HG03159 (cell line): Measurements from ENCODE around the gene TBX4.
"Not testable (repeated sequence)": the region's sequence is repeated elsewhere in the genome, so short reads cannot be mapped to it uniquely, and the experiment has no call there.

ENCODE experiments used
- ATAC-seq: cut with Tn5 transposase; IDR thresholded peaks from one replicate; pipeline ENCODE4 v1.9.1; 2021; ENCODE audit warnings: mild to moderate bottlenecking, moderate library complexity; ENCODE audit not compliant: unreplicated experiment

TBX4 gene

DNA sequence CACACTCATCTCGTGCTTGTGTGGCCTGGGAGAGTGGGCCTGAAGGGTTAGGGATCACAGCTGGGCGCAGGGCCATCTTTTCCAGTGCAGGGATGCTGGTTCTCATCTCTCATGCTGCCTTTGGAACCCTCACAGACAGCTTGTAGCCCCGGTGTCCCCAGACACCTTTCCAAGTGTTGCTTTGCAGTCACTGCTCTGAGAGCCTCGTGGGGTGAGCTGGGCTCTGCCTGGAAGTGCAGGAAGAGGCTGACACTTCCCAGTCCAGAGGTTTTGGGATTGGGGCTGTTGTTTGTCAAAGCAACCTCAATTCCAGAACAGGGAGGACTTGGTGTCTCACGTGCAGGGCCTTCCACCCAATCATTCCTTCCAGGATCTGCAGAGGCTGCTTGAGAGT is 28.2 kb downstream of the TBX4 start:
- no peak for ATAC-seq

DNA sequence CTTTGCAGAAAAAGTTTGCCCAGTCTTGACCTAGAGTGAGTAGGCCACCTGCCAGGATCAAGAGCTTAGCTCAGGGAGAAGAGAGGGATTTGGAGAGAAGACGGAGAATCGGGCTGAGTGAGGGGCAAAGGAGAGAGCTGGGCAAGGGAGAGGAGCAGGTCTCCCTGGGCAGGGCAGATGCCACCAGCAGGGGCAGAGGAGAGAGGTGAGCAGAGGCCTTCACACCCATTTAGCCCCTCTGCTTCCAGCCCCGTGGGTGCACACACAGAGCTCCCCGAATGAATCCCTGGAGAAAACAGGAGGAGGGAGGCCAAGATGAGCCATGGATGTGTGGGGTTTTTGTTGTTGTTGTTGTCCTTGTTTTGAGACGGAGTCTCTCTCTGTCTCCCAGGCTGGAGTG is 29.2 kb downstream of the TBX4 start:
- ATAC-seq: no peak

DNA sequence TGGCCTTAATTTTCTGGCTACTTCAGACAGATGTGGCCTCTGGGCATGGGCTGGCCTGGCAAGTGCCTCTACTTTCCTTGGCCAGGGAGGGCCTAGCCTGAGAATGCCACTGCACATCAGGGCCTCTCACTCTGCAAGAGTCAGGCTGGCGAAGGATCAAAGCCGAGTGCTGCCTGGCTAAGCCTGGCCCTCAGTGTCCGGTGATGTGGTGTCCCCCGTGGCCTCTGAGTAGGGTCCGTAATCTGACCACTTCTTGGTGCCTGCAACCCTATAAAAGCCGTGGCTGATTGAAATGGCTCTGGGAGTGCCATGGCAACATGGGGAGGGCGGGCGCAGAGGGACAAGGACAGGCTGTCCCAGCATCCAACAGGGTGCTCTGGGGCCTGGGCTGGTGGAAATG is 30.2 kb downstream of the TBX4 start:
- no peak for ATAC-seq

DNA sequence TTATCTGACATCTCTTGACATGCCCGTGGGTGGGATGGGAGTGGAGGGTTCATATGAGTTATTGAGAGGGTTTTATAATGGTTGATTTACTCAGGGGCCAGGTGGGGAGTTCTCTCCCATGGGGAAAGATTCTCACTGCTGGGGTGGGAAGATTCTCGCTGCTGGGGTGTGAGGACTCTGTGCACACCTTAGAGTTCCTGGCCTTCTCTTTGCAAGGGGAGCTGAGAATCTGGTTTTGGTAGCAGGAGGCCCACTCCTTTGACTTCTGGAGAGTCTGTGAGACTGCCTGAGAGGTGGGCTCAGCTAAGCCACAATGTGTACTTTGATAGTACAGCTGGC is 31.5 kb downstream of the TBX4 start:
- no peak for ATAC-seq

DNA sequence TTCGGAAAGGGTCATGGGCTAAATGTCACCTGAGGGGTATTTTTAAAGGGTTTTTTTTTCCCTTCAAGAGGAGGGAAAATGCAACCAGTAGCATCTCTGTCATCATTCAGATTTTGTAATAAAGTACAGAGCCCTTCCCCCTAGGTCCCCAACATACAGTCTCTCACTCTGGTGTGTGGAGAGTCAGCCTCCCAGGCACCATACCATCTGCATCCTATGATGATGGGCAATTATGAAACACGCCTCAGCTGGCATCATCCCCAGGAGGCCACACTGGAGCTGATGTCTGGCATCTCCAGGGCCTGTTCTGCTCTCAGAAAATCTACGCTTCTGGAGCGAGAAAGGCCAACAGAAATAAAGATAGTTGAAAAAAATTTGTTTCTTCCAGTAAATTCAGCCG is 32.0 kb downstream of the TBX4 start:
- ATAC-seq: no peak

DNA sequence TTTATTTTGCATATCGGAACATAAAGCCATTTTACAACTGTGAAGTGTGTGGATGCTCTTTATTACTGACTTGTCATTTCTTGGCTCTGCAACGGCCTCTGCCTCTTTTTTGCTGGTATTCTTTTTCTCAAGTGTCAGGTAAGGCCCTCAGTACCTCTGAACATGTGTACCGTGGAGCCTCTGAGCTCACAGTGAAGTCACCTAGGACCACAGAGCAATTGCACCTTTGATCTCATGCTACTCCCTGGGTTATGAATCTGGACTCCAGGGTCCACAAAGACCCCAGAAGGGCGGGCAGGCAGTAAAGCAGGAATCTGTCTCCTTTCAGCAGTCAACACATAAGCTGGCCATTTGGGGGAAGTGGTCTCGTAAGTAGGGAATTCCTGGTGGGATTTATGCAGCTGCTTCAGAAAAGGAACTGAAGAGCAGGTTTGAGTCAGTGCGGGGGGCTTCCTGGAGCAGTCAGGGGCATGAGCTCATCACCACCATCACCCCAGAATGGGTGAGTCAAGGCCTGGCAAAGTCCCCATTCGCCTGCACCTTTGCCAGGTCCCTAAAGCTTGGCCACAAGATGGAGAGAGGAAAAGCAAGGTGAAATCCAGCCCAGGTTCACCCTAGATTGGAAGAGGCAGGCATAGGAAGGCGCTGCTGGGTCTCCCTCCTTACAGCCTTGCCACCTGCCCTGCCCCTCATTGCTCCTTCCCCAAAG is 33.0 kb downstream of the TBX4 start:
- ATAC-seq: no peak

DNA sequence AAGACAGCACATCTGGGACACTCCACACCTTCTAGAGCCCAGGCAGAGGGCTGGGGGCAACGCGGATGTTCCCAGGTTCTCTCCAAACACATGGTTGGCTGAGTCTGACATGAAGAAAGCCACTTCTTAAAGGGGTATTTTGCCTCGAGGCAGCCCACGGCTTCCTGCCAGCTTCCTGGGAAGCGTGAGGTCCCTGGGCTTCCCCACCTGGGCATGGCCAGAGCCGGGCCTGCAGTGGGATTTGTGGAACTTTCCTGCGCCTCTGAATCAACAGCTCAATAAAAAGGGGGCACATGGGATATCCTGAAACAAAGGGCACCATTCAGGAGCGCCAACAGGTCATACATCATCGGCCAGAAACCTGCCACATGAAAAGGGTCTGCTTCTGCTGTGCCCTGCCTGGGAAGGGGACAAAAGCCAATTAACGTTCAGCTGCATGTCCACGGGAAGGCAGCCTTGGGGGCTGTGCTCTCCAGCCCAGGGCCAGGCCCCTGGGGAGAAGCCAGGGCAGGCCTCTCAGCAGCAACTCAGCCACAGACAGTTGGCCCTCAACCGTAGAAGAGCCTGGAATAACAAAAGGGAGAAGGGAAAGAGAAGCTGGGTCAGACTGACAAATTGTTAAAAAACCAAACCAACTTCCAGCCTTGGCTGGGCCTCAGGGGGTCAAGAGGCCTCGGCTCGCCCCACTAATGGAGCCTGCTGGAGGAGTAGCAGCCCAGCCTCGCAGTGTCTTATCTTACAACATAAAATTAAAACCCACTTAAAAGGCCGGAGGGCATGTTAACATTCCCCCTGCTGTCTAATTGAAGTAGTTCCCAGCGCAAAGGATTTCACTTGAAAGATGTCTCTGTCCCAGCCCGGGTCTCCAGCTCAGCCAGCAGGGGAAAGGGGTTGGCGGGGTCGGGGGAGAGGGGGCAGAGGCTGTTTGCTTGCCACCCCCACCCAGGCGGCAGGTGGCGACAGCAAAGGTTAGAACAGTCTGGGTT is 34.2 kb downstream of the TBX4 start:
- ATAC-seq: no peak

DNA sequence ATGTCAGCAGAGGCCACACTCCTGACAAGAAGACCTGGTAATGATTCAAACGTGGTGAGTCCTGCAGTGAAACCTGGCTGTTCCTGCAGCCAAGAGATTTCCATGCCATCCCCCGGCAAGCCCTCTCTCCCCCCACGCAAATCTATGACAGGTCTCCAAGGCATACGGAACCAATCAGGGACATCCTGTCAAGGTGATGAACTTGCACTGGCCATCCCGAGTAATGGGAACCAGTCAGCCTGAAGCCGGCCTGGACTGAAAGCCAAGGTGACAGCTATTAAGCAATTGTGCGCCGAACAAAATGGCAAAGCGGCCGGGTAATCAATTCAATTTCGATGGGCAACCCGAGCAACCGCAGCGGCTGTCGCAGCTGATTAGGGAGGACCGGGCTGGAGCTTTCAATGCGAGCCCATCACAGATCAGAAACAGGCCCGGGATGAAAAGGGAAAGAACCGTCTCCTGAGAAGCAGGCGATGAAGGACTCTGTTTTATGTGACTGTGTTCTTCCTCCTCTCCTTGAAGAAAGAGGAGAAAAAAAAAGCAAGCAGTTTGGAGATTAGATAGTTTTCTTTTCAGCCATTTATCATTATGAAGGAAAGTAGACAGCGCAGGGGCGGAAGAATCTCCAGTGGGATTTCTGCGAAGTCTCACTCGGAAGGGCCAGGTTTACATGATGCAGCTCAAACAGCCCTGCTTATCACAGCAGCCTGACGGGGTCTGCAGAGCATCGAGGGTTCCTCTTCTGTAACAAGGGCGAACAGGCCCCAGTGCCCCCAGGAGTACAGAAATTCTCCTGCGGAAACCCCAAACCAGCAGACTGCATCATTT is 35.2 kb downstream of the TBX4 start:
- ATAC-seq: no peak

DNA sequence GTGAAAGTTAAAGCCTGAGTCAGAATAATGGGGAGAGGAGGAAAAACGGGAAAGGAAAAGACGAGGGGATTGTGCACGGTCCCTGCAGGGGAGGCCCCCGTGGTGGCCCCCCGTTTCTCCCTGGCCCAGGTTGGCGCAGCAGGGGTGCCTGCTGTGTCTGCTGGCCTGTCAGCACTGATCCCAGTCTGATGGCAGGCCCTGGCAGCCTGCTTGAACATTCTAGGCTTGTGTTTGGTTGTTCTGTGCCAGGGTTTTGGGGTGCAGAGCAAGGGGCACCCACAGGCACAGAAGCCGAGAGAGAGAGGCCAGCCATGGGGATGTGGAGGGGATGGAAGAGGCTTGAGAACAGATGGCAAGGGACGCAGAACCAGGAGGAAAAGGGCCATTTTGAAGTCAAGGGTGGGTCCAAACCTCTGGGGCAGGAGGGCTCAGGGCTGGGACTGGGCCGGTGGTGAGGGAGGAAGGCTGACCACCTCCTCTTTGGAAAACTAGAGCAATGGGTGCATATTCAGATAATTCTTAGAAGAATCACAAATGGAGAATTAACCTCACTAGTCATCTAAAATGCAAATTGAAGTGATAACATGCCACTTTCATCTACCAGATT is 35.9 kb downstream of the TBX4 start:
- no peak for ATAC-seq

DNA sequence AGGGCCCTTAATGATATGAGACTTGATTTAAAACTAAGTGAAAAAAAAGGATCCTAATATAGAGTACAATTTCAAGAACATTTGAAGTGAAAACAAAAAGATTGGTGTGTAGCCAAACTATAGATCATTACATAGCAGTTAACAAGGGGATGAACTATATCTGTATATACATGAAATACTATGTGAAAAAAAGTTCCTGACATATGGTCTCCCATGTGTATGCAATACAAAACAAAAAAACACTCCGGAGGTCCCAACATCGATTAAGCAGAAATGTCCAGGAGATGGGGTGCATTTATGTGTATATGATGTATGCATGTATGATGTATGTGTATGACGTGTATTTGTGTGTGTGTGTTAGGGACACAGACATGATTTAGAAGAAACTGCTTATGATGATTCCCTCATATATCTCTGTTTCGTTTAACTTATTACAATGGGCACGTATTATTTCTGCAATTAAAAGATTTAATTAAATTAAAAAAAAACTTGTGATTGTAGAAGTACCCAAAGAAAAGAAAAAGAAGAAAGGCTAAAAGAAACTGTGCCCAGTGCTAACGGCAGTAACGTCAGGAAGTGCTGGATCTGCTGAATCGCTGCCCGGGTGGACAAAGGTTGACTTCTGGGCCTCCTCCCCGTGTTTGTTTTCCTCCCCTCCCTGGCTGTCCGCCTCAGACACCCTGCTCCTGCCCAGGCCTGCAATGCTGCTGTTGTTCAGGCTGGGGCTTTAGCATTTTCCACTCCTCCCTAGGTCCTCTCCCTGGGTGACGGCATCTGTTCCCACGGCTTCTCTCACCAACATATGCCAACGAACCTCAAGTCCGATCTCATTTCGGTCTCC is 36.9 kb downstream of the TBX4 start:
- no peak for ATAC-seq

DNA sequence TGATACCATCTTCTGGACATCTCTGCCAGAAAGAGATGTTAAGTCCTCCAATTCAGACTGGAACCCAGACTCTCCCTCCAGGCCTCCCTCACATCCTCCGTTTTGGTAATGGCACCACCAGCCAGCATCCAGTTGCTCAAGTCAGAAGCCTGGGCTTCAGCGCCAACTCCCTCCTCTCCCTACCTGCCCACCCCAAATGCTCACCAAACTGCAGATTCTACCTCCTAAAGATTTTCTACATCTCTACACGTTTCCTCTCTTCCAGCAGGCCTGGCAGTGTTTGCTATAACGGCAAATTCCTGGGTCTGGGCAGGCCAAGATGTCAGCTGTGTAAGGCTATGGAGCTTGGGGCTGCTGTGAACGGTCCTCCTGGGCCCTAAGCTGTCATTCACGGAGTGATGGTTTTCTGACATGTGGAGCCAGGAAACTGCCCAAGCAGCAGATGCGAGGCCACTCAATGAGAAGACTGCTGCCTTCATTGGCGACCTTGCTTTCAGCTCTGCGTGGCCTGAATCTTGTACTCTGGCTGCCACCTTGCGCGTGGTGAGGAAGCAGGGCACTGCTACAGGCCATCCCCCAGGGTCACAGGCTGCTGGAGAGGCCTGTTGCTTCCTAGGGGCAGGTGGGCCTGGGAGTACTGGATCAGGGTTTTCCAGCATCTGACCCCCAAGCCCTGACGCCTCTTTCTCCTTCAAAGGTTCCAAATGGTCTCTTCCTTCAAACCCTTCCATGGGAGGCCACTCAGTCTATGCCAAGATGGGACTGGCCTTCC is 37.7 kb downstream of the TBX4 start:
- ATAC-seq: no peak

DNA sequence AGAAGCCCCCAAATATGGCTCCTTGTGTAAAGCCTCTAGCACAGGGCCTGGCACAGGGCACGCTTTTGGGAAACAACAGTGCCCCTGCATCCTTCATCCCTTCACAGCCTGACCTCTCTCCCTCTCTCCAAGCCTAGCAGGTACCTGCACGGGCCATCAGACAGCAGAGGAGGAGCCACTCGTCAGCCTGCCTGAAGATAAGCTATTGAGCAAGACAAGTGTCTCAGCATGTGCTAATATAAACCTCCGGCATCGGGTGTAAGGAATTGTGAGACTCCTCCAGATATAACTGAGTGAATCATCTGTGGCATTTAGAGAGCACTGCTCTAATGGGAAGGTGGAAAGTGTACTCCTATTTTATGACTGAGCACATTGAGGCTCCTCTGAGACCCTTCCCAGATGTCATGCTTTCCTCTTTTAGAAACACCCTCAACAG is 38.3 kb downstream of the TBX4 start:
- ATAC-seq: no peak

DNA sequence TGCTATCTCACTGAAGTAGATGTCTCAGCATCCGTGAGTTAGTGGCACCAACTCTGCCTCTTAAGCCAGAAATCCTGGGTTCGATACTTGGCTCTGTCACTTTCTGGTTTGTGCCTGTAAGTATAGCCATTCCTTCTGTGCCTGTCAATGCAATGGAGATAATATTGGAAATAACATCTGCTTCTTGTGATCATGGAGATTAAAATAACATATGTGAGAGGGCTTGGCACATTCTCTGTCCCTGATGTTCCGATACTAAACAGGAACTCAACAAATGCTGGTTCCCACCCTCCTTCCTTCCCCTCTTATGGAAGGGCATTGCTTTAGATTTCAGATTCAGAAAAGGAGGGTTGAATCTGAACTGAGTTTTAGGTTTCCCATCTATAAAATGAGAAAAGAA is 39.8 kb downstream of the TBX4 start:
- no peak for ATAC-seq

DNA sequence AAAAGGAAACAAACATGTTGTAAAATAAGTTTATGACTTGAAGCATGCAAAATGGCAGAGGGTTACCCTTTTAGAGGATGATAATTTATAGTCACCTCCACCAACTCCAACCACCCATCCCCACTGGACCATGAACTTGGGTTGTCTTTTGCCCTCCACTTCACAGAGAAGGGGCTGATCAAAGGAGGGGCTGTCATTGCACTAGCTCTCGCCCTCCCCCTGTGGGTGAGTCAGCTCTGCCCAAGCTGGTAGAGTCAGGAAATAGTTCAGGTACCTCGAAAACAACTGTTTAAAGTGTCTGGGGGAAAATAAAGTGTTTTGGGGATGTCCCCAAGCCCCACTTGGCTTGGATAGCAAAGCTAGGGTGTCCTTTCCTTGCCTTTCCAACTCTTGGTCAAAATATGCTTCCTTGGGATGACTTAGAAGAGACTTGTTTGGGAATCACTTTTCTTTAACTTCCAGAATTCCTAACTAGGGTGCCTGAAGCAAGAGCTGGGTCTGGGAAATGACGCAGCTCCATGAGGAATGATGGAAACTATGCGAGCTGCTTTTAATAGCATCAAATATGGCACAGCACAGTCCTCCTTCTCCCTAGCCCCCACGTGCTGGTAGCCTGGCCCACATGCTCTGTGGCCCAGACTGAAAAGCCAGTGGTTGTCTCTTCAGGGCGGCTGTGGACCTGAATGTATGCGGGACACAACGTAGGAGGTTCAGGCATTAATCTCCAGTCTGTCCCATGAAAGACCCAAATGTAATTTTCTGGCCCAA is 40.7 kb downstream of the TBX4 start:
- no peak for ATAC-seq

DNA sequence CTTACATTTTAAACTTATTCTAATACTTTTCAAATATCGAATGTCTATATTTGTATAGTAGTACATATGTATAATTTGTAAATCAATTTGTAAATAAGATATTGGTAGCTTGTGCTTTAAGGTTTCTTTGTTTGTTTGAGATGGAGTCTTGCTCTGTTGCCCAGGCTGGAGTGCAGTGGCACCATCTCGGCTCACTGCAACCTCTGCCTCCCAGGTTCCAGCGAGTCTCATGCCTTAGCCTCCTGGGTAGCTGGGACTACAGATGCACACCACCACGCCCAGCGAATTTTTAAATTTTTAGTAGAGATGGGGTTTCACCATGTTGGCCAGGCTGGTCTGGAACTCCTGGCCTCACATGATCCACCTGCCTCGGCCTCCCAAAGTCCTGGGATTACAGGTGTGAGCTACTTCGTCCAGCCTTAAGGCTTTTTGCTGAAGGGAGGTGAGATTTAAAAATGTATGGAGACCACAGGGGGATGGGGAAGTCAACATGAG is 41.7 kb downstream of the TBX4 start:
- not testable (repeated sequence) for ATAC-seq

DNA sequence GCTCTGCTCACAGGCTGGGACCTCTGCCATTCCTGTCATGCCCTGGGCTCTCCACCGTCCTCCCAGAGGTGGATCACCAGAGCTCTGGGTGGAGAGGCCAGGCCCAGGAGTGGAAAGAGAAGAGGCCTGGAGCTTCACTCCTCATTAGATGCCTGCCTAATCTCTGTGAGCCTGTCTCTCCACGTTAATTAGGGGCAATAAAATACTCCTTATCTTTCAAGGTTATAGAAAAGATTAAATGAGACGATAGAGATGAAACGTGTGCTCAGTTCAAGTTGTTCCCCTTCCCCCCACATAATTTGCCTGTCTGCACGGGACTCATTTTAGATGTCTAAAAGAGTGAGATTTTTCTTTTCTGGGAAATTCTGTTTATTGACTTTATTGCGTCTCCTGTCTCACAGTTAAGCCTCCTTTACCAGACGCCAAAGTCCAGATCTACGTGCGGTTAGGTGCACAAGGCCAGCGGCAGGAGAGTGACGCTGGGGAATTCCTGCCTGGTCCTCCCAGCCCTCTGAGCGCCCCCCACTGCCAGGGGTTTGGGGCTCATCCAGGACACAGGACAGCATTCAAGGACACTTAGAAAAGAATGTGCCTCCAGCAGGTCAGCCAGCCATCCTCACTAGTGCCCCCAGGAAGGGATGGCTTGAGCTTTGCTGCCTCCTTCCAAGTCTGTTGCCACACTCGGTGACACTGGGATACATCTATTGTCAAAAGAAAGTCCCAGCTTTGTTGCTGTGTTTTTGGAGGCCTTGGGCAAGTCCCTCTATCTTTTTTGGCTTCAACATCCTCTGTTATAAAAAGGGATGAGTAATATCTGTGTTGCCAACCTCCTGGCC is 42.3 kb downstream of the TBX4 start:
- no peak for ATAC-seq

DNA sequence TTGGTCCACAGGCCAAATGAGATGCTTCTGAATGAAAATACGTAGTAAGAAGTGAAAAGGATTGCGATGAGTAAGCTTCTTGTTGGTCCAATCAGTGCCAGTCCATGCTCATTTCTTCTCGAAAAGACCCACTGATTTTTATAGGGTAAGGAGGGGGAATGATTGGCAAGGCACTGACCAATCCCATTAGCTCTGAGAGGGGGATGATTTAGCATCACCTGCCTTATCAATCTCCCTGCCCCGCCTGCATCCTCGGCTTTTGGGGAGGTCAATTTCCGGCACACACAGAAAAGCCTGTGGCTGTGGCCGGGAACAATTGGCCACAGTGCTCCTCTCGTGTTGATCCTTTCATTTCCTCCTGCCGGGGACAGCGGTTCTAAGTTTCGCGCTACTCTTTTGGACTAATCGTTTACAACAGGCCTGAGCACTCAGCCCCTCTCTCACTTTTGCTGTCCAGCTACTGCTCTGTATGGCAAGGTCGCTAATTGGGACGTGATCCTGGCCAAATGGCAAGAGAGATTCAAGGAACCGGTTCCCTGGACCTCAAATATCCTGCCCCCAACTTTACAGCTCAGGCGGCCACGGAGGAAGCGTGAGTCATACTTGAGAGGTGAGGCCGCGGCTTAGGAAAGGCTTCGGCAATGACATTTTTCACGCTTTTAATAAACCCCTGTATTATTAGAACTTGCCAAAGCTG is 43.1 kb downstream of the TBX4 start:
- no peak for ATAC-seq
